Measurements from ENCODE around the gene SPTBN2.

Gene SPTBN2

GRCh38 chr11:66686801-66687750, 41.9 kb downstream of the SPTBN2 start:
- TF ChIP-seq TEAD4 (IDR thresholded peaks at IDR 0.05) (no peak), REST (IDR thresholded peaks at IDR 0.05; ENCODE audit: low read depth) (no peak), TAF1 (IDR thresholded peaks at IDR 0.05; ENCODE audit: low read depth) (no peak), CEBPB (IDR thresholded peaks at IDR 0.05) (no peak), RAD21 (IDR thresholded peaks at IDR 0.05; ENCODE audit: low read depth) (no peak), EGR1 (IDR thresholded peaks at IDR 0.05) (no peak)

- TF ChIP-seq CREB1 (IDR thresholded peaks at IDR 0.05; ENCODE audit: low read depth), result no peak
- TF ChIP-seq TEAD4 (IDR thresholded peaks at IDR 0.05), result no peak
- no peak for TF ChIP-seq EGR1 (IDR thresholded peaks at IDR 0.05)
- no peak for TF ChIP-seq FOXM1 (IDR thresholded peaks at IDR 0.05; ENCODE audit: borderline replicate concordance, low read depth)
- no peak for TF ChIP-seq TCF12 (IDR thresholded peaks at IDR 0.05; ENCODE audit: low read depth)
- TF ChIP-seq MAX (IDR thresholded peaks at IDR 0.05), result no peak
- TF ChIP-seq USF1 (IDR thresholded peaks at IDR 0.05), result no peak
- TF ChIP-seq CEBPB (IDR thresholded peaks at IDR 0.05), result no peak
Measured at GRCh38 chr11:66686100-66686785, 42.8 kb downstream of the SPTBN2 start.

- TF ChIP-seq USF1 (IDR thresholded peaks at IDR 0.05) (no peak), TCF12 (IDR thresholded peaks at IDR 0.05; ENCODE audit: low read depth) (no peak), ZBTB7A (IDR thresholded peaks at IDR 0.05; ENCODE audit: low read depth) (no peak), RAD21 (IDR thresholded peaks at IDR 0.05; ENCODE audit: low read depth) (no peak), REST (IDR thresholded peaks at IDR 0.05; ENCODE audit: low read depth) (no peak), YY1 (IDR thresholded peaks at IDR 0.05; ENCODE audit: low read depth) (no peak), TEAD4 (IDR thresholded peaks at IDR 0.05) (no peak), NFIC (IDR thresholded peaks at IDR 0.05) (no peak), CREB1 (IDR thresholded peaks at IDR 0.05; ENCODE audit: low read depth) (no peak), FOXM1 (IDR thresholded peaks at IDR 0.05; ENCODE audit: borderline replicate concordance, low read depth) (no peak), EGR1 (IDR thresholded peaks at IDR 0.05) (no peak), EP300 (IDR thresholded peaks at IDR 0.05; ENCODE audit: borderline replicate concordance) (no peak), TAF1 (IDR thresholded peaks at IDR 0.05; ENCODE audit: low read depth) (no peak)
Measured at GRCh38 chr11:66685276-66686099, 43.5 kb downstream of the SPTBN2 start.

- TF ChIP-seq USF1 (IDR thresholded peaks at IDR 0.05), result no peak
- TF ChIP-seq MAX (IDR thresholded peaks at IDR 0.05), result no peak
- TF ChIP-seq EGR1 (IDR thresholded peaks at IDR 0.05), result no peak
- TF ChIP-seq CEBPB (IDR thresholded peaks at IDR 0.05), result no peak
- no peak for TF ChIP-seq YY1 (IDR thresholded peaks at IDR 0.05; ENCODE audit: low read depth)
- TF ChIP-seq ZBTB7A (IDR thresholded peaks at IDR 0.05; ENCODE audit: low read depth), result no peak
- TF ChIP-seq FOXM1 (IDR thresholded peaks at IDR 0.05; ENCODE audit: borderline replicate concordance, low read depth), result no peak
- TF ChIP-seq NFIC (IDR thresholded peaks at IDR 0.05), result no peak
- no peak for TF ChIP-seq TEAD4 (IDR thresholded peaks at IDR 0.05)
- TF ChIP-seq REST (IDR thresholded peaks at IDR 0.05; ENCODE audit: low read depth), result no peak
- no peak for TF ChIP-seq EP300 (IDR thresholded peaks at IDR 0.05; ENCODE audit: borderline replicate concordance)
- no peak for TF ChIP-seq TCF12 (IDR thresholded peaks at IDR 0.05; ENCODE audit: low read depth)
- TF ChIP-seq RAD21 (IDR thresholded peaks at IDR 0.05; ENCODE audit: low read depth), result no peak
- TF ChIP-seq CREB1 (IDR thresholded peaks at IDR 0.05; ENCODE audit: low read depth), result no peak
- TF ChIP-seq TAF1 (IDR thresholded peaks at IDR 0.05; ENCODE audit: low read depth), result no peak
Measured at GRCh38 chr11:66684635-66685034, 44.4 kb downstream of the SPTBN2 start.

Data from Ishikawa (cell line).